ENCODE results near the gene FAM185A.
A peak's percentile ranks its signal among the peaks of the same experiment; 100 is the strongest.

Gene FAM185A

DNA sequence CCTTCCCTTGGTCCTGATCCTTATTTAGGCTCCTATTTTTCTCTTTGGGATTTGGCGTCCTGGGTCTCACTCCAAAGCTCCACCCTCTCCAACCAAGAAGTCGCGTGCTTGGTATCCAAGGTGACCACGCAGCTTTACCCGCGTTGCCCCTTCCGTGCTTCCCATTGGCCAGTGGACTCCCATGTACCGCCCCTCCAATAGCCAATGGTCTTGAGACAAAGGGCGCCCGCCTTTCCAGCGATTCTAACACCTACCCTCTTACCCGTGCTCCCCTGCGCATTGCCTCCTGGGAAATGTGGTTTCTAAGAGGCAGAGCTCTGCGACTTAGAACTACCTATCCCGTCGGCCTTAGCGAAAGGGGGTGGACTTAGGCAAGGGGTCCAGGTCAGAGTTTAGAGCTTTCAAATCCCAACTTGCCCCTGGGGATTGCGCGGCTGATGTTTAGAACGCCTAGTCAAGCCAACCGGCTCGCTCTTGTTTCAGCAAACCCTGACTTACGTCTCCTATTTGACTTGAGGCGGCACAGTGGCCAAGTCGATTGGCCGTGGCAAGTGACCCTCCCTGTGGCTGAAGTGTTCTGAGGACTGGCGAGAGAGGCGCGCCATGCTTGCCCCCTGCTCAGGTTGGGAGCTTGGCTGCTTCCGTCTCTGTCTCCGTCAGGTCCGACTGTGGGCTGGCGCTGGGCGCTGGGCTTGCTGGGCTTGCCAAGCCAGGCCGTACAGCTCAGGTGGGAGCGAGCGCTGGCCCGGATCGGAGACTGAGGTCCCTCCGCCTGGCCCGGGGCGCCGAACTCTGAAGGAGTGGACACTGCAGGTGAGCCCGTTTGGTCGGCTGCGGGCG lies at the start of gene FAM185A:
Gene FAM185A (plus strand): TSS at position 395 of the 840 bp plus-strand sequence. CDS start 209 bp downstream, at position 604.
- TF ChIP-seq ZBTB7A (IDR thresholded peaks at IDR 0.05; ENCODE audit: low read depth) (peak; percentile 39; the same call in 1 of the 2 replicates), TAF1 (IDR thresholded peaks at IDR 0.05; ENCODE audit: low read depth) (0 out of 2 replicates have a peak, but pooled peaks have one; percentile 37), MAX (IDR thresholded peaks at IDR 0.05) (peak; percentile 66)
- TF ChIP-seq, protein P1, sequence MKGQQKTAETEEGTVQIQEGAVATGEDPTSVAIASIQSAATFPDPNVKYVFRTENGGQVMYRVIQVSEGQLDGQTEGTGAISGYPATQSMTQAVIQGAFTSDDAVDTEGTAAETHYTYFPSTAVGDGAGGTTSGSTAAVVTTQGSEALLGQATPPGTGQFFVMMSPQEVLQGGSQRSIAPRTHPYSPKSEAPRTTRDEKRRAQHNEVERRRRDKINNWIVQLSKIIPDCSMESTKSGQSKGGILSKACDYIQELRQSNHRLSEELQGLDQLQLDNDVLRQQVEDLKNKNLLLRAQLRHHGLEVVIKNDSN (IDR thresholded peaks at IDR 0.05) = peak; percentile 35; the same call in 1 of the 2 replicates

- TF ChIP-seq RAD21 (IDR thresholded peaks at IDR 0.05; ENCODE audit: low read depth) = peak; percentile 33
These were observed 3.1 kb upstream of the FAM185A start for GRCh38 chr7:102745494-102746288.

- peak; percentile 27 for TF ChIP-seq RAD21 (IDR thresholded peaks at IDR 0.05; ENCODE audit: low read depth)
These were observed 9.4 kb downstream of the FAM185A start for GRCh38 chr7:102758227-102758626.

DNA sequence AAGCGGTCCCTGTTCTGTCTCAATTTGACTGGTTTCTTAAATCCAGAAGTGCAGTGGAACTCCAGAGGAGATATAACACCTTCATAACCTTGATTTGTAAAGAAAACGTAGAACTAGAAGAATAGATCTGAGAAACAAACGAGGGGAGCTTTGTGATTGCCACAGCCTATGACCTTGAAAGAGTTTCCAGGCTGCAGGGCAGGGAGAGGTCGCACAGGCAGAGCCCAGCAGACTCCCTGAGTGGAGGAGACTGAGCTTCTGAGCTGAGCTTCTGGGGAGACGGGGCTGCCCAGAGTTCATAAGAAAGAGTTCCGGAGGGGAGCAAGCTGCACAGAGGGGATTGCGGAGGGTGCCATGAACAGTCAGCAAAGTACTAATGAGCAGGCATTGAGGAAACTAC lies 57.8 kb downstream of the FAM185A start:
- no peak for TF ChIP-seq ZBTB7A (IDR thresholded peaks at IDR 0.05; ENCODE audit: low read depth)
- no peak for TF ChIP-seq TCF12 (IDR thresholded peaks at IDR 0.05; ENCODE audit: low read depth)
- no peak for TF ChIP-seq TAF1 (IDR thresholded peaks at IDR 0.05; ENCODE audit: low read depth)

GRCh38 chr7:102810916-102811315 lies 62.1 kb downstream of the FAM185A start:
- TF ChIP-seq ZBTB7A (IDR thresholded peaks at IDR 0.05; ENCODE audit: low read depth) = no peak
- no peak for TF ChIP-seq MAX (IDR thresholded peaks at IDR 0.05)
- TF ChIP-seq NFIC (IDR thresholded peaks at IDR 0.05) = no peak
- TF ChIP-seq, protein P1 (IDR thresholded peaks at IDR 0.05) = no peak
- TF ChIP-seq YY1 (IDR thresholded peaks at IDR 0.05; ENCODE audit: low read depth) = no peak
- TF ChIP-seq EGR1 (IDR thresholded peaks at IDR 0.05) = no peak
- no peak for TF ChIP-seq FOXM1 (IDR thresholded peaks at IDR 0.05; ENCODE audit: borderline replicate concordance, low read depth)
- no peak for TF ChIP-seq TCF12 (IDR thresholded peaks at IDR 0.05; ENCODE audit: low read depth)
- TF ChIP-seq CEBPB (IDR thresholded peaks at IDR 0.05) = no peak
- TF ChIP-seq TEAD4 (IDR thresholded peaks at IDR 0.05) = no peak
- TF ChIP-seq RAD21 (IDR thresholded peaks at IDR 0.05; ENCODE audit: low read depth) = no peak
- TF ChIP-seq, protein P2, sequence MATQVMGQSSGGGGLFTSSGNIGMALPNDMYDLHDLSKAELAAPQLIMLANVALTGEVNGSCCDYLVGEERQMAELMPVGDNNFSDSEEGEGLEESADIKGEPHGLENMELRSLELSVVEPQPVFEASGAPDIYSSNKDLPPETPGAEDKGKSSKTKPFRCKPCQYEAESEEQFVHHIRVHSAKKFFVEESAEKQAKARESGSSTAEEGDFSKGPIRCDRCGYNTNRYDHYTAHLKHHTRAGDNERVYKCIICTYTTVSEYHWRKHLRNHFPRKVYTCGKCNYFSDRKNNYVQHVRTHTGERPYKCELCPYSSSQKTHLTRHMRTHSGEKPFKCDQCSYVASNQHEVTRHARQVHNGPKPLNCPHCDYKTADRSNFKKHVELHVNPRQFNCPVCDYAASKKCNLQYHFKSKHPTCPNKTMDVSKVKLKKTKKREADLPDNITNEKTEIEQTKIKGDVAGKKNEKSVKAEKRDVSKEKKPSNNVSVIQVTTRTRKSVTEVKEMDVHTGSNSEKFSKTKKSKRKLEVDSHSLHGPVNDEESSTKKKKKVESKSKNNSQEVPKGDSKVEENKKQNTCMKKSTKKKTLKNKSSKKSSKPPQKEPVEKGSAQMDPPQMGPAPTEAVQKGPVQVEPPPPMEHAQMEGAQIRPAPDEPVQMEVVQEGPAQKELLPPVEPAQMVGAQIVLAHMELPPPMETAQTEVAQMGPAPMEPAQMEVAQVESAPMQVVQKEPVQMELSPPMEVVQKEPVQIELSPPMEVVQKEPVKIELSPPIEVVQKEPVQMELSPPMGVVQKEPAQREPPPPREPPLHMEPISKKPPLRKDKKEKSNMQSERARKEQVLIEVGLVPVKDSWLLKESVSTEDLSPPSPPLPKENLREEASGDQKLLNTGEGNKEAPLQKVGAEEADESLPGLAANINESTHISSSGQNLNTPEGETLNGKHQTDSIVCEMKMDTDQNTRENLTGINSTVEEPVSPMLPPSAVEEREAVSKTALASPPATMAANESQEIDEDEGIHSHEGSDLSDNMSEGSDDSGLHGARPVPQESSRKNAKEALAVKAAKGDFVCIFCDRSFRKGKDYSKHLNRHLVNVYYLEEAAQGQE (IDR thresholded peaks at IDR 0.05; ENCODE audit: low read depth) = no peak
- TF ChIP-seq TAF1 (IDR thresholded peaks at IDR 0.05; ENCODE audit: low read depth) = no peak
- no peak for TF ChIP-seq EP300 (IDR thresholded peaks at IDR 0.05; ENCODE audit: borderline replicate concordance)

- TF ChIP-seq YY1 (IDR thresholded peaks at IDR 0.05; ENCODE audit: low read depth) = no peak
- TF ChIP-seq CREB1 (IDR thresholded peaks at IDR 0.05; ENCODE audit: low read depth) = no peak
- no peak for TF ChIP-seq TCF12 (IDR thresholded peaks at IDR 0.05; ENCODE audit: low read depth)
- no peak for TF ChIP-seq EGR1 (IDR thresholded peaks at IDR 0.05)
- TF ChIP-seq CEBPB (IDR thresholded peaks at IDR 0.05) = no peak
- TF ChIP-seq TEAD4 (IDR thresholded peaks at IDR 0.05) = no peak
- no peak for TF ChIP-seq TAF1 (IDR thresholded peaks at IDR 0.05; ENCODE audit: low read depth)
- no peak for TF ChIP-seq ZBTB7A (IDR thresholded peaks at IDR 0.05; ENCODE audit: low read depth)
These were observed 63.3 kb downstream of the FAM185A start for GRCh38 chr7:102811942-102812678.

- TF ChIP-seq ZBTB7A (IDR thresholded peaks at IDR 0.05; ENCODE audit: low read depth) = no peak
- TF ChIP-seq, protein P2 (IDR thresholded peaks at IDR 0.05; ENCODE audit: low read depth) = no peak
- TF ChIP-seq FOXM1 (IDR thresholded peaks at IDR 0.05; ENCODE audit: borderline replicate concordance, low read depth) = no peak
- TF ChIP-seq, protein P1 (IDR thresholded peaks at IDR 0.05) = no peak
- TF ChIP-seq NFIC (IDR thresholded peaks at IDR 0.05) = no peak
- no peak for TF ChIP-seq EP300 (IDR thresholded peaks at IDR 0.05; ENCODE audit: borderline replicate concordance)
- TF ChIP-seq TEAD4 (IDR thresholded peaks at IDR 0.05) = no peak
- TF ChIP-seq CREB1 (IDR thresholded peaks at IDR 0.05; ENCODE audit: low read depth) = no peak
- no peak for TF ChIP-seq TAF1 (IDR thresholded peaks at IDR 0.05; ENCODE audit: low read depth)
These were observed 64.6 kb downstream of the FAM185A start for GRCh38 chr7:102813191-102814024.
